Measurements from ENCODE around the gene USP11. TPM values are rescaled to one million over a fixed set of nuclear protein-coding genes. Genes with fewer than 3 reads are reported as not detected.

Gene USP11
- total and polyA plus RNA-seq, 2 of the 8 experiments (the other 6 are each of a cell fraction or from before 2014, with no cell fraction given): 40.9 to 84.0 TPM

DNA sequence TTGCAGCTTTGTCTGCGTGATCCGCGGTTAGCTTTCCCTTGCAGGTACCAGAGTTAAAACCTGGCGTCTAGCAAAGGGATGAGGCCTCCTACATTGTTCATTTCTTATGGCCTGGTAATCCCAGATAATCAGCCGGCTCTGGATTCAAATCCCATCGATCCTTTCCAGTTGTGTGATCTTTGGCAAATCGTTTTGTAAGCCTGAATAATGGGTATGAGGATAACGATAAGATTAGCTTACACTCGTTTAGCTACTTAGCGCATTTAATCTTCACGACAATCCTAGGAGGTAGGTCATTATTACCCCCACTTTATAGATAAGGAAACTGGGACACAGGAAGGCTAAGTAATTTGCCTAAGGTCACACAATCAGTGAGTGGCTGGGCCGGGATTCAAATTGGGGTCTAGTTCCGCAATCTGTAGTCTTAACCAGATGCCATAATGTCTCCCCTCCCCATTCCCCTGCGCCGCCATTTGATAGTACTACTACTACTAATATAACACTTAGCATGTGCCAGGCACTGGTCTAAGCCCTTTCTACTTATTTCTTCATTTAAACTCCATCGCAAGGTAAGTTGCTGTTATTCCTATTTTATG, 40.9 kb upstream of the USP11 start:
- Histone ChIP-seq H3K23ac (ENCODE audit: insufficient read length) (no peak overlapping the region), H4K91ac (replicated peaks; ENCODE audit: insufficient read length, low read length) (no peak overlapping the region), H3K36me3 (ENCODE audit: control insufficient read depth in 2 of 4, insufficient read depth in 4 of 4, low read length in 3 of 4) (peaks cover 0 to 7% (median 4%) of the 10 kb centered on the region in 4 experiments; a peak in 3 of 8 replicates), H3K4me1 (replicated peaks in 1 of 4; ENCODE audit: control insufficient read depth in 3 of 4, insufficient read depth in 4 of 4, low read length in 3 of 4) (peaks cover 2 to 11% (median 5%) of the 10 kb centered on the region in 4 experiments), H2BK15ac (ENCODE audit: low read length) (no peak overlapping the region), H3K4me3 (ENCODE audit: extremely low read depth in 1 of 4, insufficient read depth in 2 of 4, low read depth in 3 of 4, low read length in 4 of 4) (peak overlapping the region; percentile 40 to 86 (median 54)), H3K4ac (replicated peaks; ENCODE audit: insufficient read length, low read depth, low read length) (no peak overlapping the region), H4K8ac (ENCODE audit: extremely low read depth, insufficient read depth, low read length) (no peak overlapping the region), H3K27ac (ENCODE audit: low read depth, low read length) (no peak overlapping the region), H3K4me2 (ENCODE audit: insufficient read depth in 1 of 2, low read depth in 2 of 2, low read length in 2 of 2) (peak overlapping the region; percentile 83 to 93), H3K14ac (ENCODE audit: insufficient read length) (no peak overlapping the region), H2BK12ac (ENCODE audit: low read depth, low read length) (no peak overlapping the region), H3K79me1 (ENCODE audit: low read depth, low read length) (no peaks in the 10 kb centered on the region), H3K9ac (replicated peaks in 1 of 4; ENCODE audit: extremely low read depth in 1 of 4, low read depth in 3 of 4, low read length in 3 of 4) (peak overlapping the region in 2 of 4 experiments; percentile 13 to 54; a peak in 3 of 7 replicates), H3K18ac (ENCODE audit: extremely low read depth, low read length) (no peak overlapping the region), H2BK5ac (ENCODE audit: low read depth, low read length) (no peak overlapping the region), H2BK120ac (replicated peaks; ENCODE audit: low read depth, low read length) (no peak overlapping the region), H4K5ac (ENCODE audit: insufficient read length, low read depth, low read length) (no peak overlapping the region), H2BK20ac (ENCODE audit: low read length) (no peak overlapping the region), H4K20me1 (replicated peaks in 1 of 2; ENCODE audit: control insufficient read depth in 1 of 2, insufficient read depth in 2 of 2, low read length in 2 of 2) (peaks cover 4 to 14% of the 10 kb centered on the region in 2 experiments), H2AFZ (ENCODE audit: low read length) (no peak overlapping the region; the same call in 1 of the 2 replicates), H3K27me3 (replicated peaks in 1 of 4; ENCODE audit: control insufficient read depth in 3 of 4, extremely low read depth in 1 of 4, insufficient read depth in 3 of 4, low read length in 3 of 4) (no peaks in the 10 kb centered on the region), H2AK5ac (ENCODE audit: low read depth, low read length) (no peak overlapping the region), H3K23me2 (ENCODE audit: low read depth, low read length) (peaks cover 2% of the 10 kb centered on the region; the same call in 1 of the 2 replicates), H3K79me2 (ENCODE audit: control insufficient read depth in 1 of 2, insufficient read depth in 2 of 2, low read length in 2 of 2) (peaks cover 16 to 30% of the 10 kb centered on the region in 2 experiments; a peak in 3 of 4 replicates), H3K56ac (replicated peaks; ENCODE audit: insufficient read length, low read depth, low read length) (no peak overlapping the region), H3K9me3 (ENCODE audit: insufficient read depth in 2 of 2, low read depth in 1 of 2, low read length in 1 of 2) (no peaks in the 10 kb centered on the region)
- no peak for FAIRE-seq
- ChIA-PET CTCF (ENCODE audit: partially characterized antibody) (interaction anchor here (1.0 kb wide), 1 partner anchor 332 kb away, joined by 3 read pairs; no protein-coding TSS in a partner anchor), POLR2A (ENCODE audit: partially characterized antibody) (interaction anchor here (0.9 to 1.9 kb wide), 3 partner anchors 26 to 130 kb away, joined by 3 to 11 read pairs (median 3); partner anchors contain the start of gene CDK16)
- no peak for DNase-seq (ENCODE audit: low read depth in 1 of 2, low spot score in 2 of 2)
- 42% methylated on average over 16 of the region's 16 CpGs; no CpG with 5 or more reads in 1 of the 2 experiments for WGBS, 2 experiments (ENCODE audit: extremely low coverage in 1 of 2, insufficient coverage in 1 of 2, insufficient read length in 1 of 2, insufficient replicate concordance in 2 of 2, low coverage in 1 of 2, low lambda C conversion rate in 2 of 2, missing lambda C conversion rate in 1 of 2)
- TF ChIP-seq TBP (IDR thresholded peaks at IDR 0.05; ENCODE audit: low read depth, low read length): no peak

All from H1 (cell line).